ENCODE measurements around the gene FADS2.

DNA sequence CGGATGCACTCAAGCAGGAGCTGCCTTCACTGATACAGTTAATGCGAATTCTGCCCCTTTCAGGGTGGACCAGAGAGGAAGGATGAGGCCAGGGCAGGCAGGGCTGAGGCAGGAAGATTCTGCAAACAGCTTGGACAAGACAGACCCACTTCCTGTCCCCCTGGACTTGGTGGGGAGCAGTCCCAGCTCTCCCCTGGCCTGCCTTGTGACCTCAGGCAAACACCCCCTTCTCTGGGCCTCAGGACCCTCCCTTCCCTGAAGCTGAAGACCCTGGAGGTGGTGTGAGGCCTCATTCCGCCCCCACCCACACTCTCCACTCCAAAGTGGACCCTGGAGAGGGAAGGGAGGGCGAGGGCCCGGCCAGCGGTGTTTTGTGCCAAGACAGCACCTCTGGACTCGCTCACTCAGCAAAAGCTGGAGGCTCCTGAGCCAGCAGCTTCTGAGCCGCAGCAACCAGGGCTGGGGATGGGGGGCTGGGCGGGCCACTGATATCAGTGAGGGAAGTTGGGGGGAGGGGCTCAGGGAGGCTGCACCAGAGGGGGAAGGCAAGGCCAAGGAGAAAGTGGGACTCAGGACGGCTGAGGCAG lies 80.7 kb downstream of the FADS2 start:
- TF ChIP-seq, protein P1, sequence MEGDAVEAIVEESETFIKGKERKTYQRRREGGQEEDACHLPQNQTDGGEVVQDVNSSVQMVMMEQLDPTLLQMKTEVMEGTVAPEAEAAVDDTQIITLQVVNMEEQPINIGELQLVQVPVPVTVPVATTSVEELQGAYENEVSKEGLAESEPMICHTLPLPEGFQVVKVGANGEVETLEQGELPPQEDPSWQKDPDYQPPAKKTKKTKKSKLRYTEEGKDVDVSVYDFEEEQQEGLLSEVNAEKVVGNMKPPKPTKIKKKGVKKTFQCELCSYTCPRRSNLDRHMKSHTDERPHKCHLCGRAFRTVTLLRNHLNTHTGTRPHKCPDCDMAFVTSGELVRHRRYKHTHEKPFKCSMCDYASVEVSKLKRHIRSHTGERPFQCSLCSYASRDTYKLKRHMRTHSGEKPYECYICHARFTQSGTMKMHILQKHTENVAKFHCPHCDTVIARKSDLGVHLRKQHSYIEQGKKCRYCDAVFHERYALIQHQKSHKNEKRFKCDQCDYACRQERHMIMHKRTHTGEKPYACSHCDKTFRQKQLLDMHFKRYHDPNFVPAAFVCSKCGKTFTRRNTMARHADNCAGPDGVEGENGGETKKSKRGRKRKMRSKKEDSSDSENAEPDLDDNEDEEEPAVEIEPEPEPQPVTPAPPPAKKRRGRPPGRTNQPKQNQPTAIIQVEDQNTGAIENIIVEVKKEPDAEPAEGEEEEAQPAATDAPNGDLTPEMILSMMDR (IDR thresholded peaks at IDR 0.05), result no peak
- TF ChIP-seq POLR2A (IDR thresholded peaks at IDR 0.05), result no peak
